Measurements from ENCODE around the gene UNC93A. TPM values are rescaled to one million over a fixed set of nuclear protein-coding genes. Genes with fewer than 3 reads are reported as not detected.

Gene UNC93A
- total RNA-seq, 1 experiment from 2014 or later: not detected

GRCh38 chr6:167293088-167293589 lies 2.0 kb downstream of the UNC93A start:
- POLR2A ChIA-PET (ENCODE audit: low non-redundant PET): no interaction called here
- CTCF ChIA-PET: interaction anchor here (0.6 kb wide), 1 partner anchor 994 kb away, joined by 4 read pairs; no protein-coding TSS in a partner anchor

GRCh38 chr6:167293590-167294091 lies 2.5 kb downstream of the UNC93A start:
- ChIA-PET CTCF (interaction anchor here (0.6 kb wide), 1 partner anchor 994 kb away, joined by 4 read pairs; no protein-coding TSS in a partner anchor), POLR2A (ENCODE audit: low non-redundant PET) (no interaction called here)
- Histone ChIP-seq H3K9me3 (ENCODE audit: low read depth, low read length, poor library complexity, severe bottlenecking) (no peaks in the 10 kb centered on the region), H3K36me3 (ENCODE audit: insufficient read depth, low read length, poor library complexity, severe bottlenecking) (no peaks in the 10 kb centered on the region), H3K27ac (ENCODE audit: low read depth, low read length, poor library complexity, severe bottlenecking) (no peak overlapping the region), H3K27me3 (replicated peaks; ENCODE audit: insufficient read depth, low read depth, low read length, poor library complexity) (peaks cover 10% of the 10 kb centered on the region), H3K4me3 (ENCODE audit: low read depth, low read length, poor library complexity, severe bottlenecking) (no peak overlapping the region), H3K4me1 (ENCODE audit: insufficient read depth, low read length, poor library complexity, severe bottlenecking) (no peaks in the 10 kb centered on the region)
- BruUV-seq (replicated peaks): no TSS peak
- no peak for DNase-seq (ENCODE audit: low spot score)
- intact Hi-C loops (cut with micrococcal nuclease; ENCODE audit: unreplicated experiment): loop anchor here (10.0 kb wide), 1 partner anchor 519 kb away; no protein-coding TSS in a partner anchor
- TF ChIP-seq EZH2 (IDR thresholded peaks at IDR 0.05; ENCODE audit: borderline replicate concordance, low read depth, low read length, poor library complexity, severe bottlenecking) (no peak), CTCF (conservative IDR thresholded peaks at IDR 0.05; ENCODE audit: low read depth, low read length) (no peak)

More at GRCh38 chr6:167293088-167293589, 2.0 kb downstream of the UNC93A start:
- Histone ChIP-seq H3K4me3 (ENCODE audit: low read depth, low read length, poor library complexity, severe bottlenecking) (no peak overlapping the region), H3K9me3 (ENCODE audit: low read depth, low read length, poor library complexity, severe bottlenecking) (no peaks in the 10 kb centered on the region), H3K36me3 (ENCODE audit: insufficient read depth, low read length, poor library complexity, severe bottlenecking) (no peaks in the 10 kb centered on the region), H3K27ac (ENCODE audit: low read depth, low read length, poor library complexity, severe bottlenecking) (no peak overlapping the region), H3K4me1 (ENCODE audit: insufficient read depth, low read length, poor library complexity, severe bottlenecking) (no peaks in the 10 kb centered on the region), H3K27me3 (replicated peaks; ENCODE audit: insufficient read depth, low read depth, low read length, poor library complexity) (peaks cover 8% of the 10 kb centered on the region)
- intact Hi-C loops (cut with micrococcal nuclease; ENCODE audit: unreplicated experiment): loop anchor here (10.0 kb wide), 1 partner anchor 518 kb away; no protein-coding TSS in a partner anchor
- no peak for DNase-seq (ENCODE audit: low spot score)
- BruUV-seq (replicated peaks): no TSS peak
- no peak for TF ChIP-seq EZH2 (IDR thresholded peaks at IDR 0.05; ENCODE audit: borderline replicate concordance, low read depth, low read length, poor library complexity, severe bottlenecking)
- TF ChIP-seq CTCF (conservative IDR thresholded peaks at IDR 0.05; ENCODE audit: low read depth, low read length): no peak

DNA sequence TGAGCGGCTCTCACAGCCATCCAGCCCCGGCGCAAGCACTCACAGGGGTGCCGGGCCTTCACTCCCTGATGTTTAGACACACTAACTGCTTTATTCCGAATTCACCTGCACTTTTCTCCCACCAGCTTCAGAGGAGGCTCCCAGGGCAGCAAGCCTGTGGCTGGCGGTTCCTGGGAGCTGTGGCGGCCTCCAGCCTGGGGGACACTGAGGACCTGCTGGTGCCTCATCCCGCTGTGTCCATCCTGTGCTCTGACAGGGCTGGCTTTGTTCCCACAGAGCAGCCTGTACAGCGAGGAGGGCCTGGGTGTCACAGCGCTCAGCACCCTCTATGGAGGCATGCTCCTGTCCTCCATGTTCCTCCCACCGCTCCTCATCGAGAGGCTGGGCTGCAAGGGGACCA lies 3.1 kb downstream of the UNC93A start:
- no peaks in the 10 kb centered on the region for H3K9me3 ChIP-seq (ENCODE audit: low read depth, low read length, poor library complexity, severe bottlenecking)
- H3K4me3 ChIP-seq (ENCODE audit: low read depth, low read length, poor library complexity, severe bottlenecking): no peak overlapping the region
- no peak for TF ChIP-seq EZH2 (IDR thresholded peaks at IDR 0.05; ENCODE audit: borderline replicate concordance, low read depth, low read length, poor library complexity, severe bottlenecking)
- TF ChIP-seq CTCF (conservative IDR thresholded peaks at IDR 0.05; ENCODE audit: low read depth, low read length): no peak
- ChIA-PET POLR2A (ENCODE audit: low non-redundant PET) (no interaction called here), CTCF (interaction anchor here (0.6 kb wide), 1 partner anchor 16 kb away, joined by 8 read pairs; no protein-coding TSS in a partner anchor)
- H3K27me3 ChIP-seq (replicated peaks; ENCODE audit: insufficient read depth, low read depth, low read length, poor library complexity): peaks cover 10% of the 10 kb centered on the region
- BruUV-seq (replicated peaks): no TSS peak
- H3K36me3 ChIP-seq (ENCODE audit: insufficient read depth, low read length, poor library complexity, severe bottlenecking): no peaks in the 10 kb centered on the region
- H3K27ac ChIP-seq (ENCODE audit: low read depth, low read length, poor library complexity, severe bottlenecking): no peak overlapping the region
- H3K4me1 ChIP-seq (ENCODE audit: insufficient read depth, low read length, poor library complexity, severe bottlenecking): no peaks in the 10 kb centered on the region
- intact Hi-C loops (cut with micrococcal nuclease; ENCODE audit: unreplicated experiment): loop anchor here (10.0 kb wide), 1 partner anchor 519 kb away; no protein-coding TSS in a partner anchor
- no peak for DNase-seq (ENCODE audit: low spot score)

All from A673 (cell line).